Measurements from ENCODE around the gene OSTM1.

The OSTM1 gene

GRCh38 chr6:108105571-108105970 is 31.0 kb upstream of the OSTM1 start:
- no peak for DNase-seq

- DNase-seq = no peak
These were observed 28.4 kb upstream of the OSTM1 start for GRCh38 chr6:108102965-108103364.

- DNase-seq = no peak
These were observed 25.5 kb upstream of the OSTM1 start for GRCh38 chr6:108100003-108100402.

GRCh38 chr6:108097882-108098281 is 23.3 kb upstream of the OSTM1 start:
- no peak for DNase-seq

- no peak for DNase-seq
These were observed 19.3 kb upstream of the OSTM1 start for GRCh38 chr6:108093781-108094300.

GRCh38 chr6:108091288-108091687 is 16.7 kb upstream of the OSTM1 start:
- DNase-seq = no peak

- DNase-seq = no peak
These were observed 8.8 kb upstream of the OSTM1 start for GRCh38 chr6:108083349-108083748.

GRCh38 chr6:108082539-108082938 is 8.0 kb upstream of the OSTM1 start:
- DNase-seq = no peak

- no peak for DNase-seq
These were observed 5.7 kb upstream of the OSTM1 start for GRCh38 chr6:108080010-108080780.

- no peak for DNase-seq
These were observed 3.6 kb upstream of the OSTM1 start for GRCh38 chr6:108078191-108078590.

GRCh38 chr6:108074057-108074358 is 533 bp downstream of the OSTM1 start:
- peak in 4 of 58 donors; percentile 20 to 41 (median 30) for DNase-seq

GRCh38 chr6:108071736-108072276 is 2.7 kb downstream of the OSTM1 start:
- DNase-seq = no peak

- DNase-seq = no peak
These were observed 5.9 kb downstream of the OSTM1 start for GRCh38 chr6:108068618-108069017.

GRCh38 chr6:108068182-108068581 is 6.4 kb downstream of the OSTM1 start:
- DNase-seq = no peak

- no peak for DNase-seq
These were observed 21.8 kb downstream of the OSTM1 start for GRCh38 chr6:108052706-108053105.

- no peak for DNase-seq
These were observed 23.1 kb downstream of the OSTM1 start for GRCh38 chr6:108051481-108051880.

GRCh38 chr6:108039681-108040080 is 34.9 kb downstream of the OSTM1 start:
- no peak for DNase-seq

- no peak for DNase-seq
These were observed 37.7 kb downstream of the OSTM1 start for GRCh38 chr6:108036884-108037283.

GRCh38 chr6:108031968-108032367 is 42.6 kb downstream of the OSTM1 start:
- DNase-seq = no peak

- DNase-seq = no peak
These were observed 44.3 kb downstream of the OSTM1 start for GRCh38 chr6:108030211-108030610.

GRCh38 chr6:108029226-108029921 is 45.2 kb downstream of the OSTM1 start:
- no peak for DNase-seq

- DNase-seq = no peak
These were observed 46.9 kb downstream of the OSTM1 start for GRCh38 chr6:108027594-108027993.

- no peak for DNase-seq
These were observed 47.5 kb downstream of the OSTM1 start for GRCh38 chr6:108027056-108027455.

Data from anterior cingulate cortex (tissue), 58 donors.